NT2/D1 (cell line): ENCODE data around the gene ADGRG1.

Source experiments
- SUZ12 ChIP-seq: IDR thresholded peaks from 2 replicates; pipeline ENCODE4 v1.6.1; 2011; ENCODE audit not compliant: insufficient read length, insufficient read depth; ENCODE audit errors: extremely low read depth
- YY1 ChIP-seq: IDR thresholded peaks from 2 replicates; pipeline ENCODE4 v1.6.1; 2011; ENCODE audit not compliant: insufficient read length, insufficient read depth
- ZNF274 ChIP-seq: IDR thresholded peaks from 2 replicates; pipeline ENCODE4 v1.6.1; 2011; ENCODE audit warnings: mild to moderate bottlenecking, low read depth, low read length

DNA sequence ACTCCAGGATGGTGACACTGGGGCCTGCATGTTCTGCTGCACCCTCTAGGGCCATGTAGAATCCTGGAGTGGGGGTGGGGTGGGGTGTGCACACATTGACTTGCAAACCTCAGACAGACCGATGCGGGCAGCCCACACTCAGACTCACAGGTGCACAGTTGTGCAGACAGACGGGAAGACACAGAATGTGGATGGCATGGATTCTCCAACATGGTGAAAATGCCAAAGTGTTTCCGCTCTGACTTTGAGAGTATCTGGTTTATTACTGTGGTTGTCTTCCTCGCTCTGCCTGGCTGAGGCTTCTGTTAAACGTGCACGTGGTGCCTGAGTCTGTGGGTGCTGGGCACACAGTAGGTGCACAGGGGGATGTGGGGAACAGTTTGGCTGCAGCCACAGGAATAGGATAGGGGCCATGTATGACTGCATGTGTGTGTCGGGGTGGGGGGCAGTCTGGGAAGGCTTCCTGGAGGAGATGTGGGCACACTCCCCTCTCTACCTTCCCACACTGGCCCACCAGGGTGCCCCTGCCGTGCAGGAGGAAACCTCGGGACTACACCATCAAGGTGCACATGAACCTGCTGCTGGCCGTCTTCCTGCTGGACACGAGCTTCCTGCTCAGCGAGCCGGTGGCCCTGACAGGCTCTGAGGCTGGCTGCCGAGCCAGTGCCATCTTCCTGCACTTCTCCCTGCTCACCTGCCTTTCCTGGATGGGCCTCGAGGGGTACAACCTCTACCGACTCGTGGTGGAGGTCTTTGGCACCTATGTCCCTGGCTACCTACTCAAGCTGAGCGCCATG, 30.6 kb downstream of the ADGRG1 start:
- TF ChIP-seq YY1, result no peak
- no peak for TF ChIP-seq SUZ12
- TF ChIP-seq ZNF274, result no peak
